Stimulated activated CD8-positive, alpha-beta memory T cell treated with anti-CD3 and anti-CD28 coated beads, Interleukin-7, amount 100 ng/mL, for 24 hours (primary cell): ENCODE results near the gene PPOX.

Source experiments
- DNase-seq: peaks from one replicate; pipeline ENCODE4 v3.0.0-alpha.2; 2020; ENCODE audit warnings: low read depth

Gene PPOX

DNA sequence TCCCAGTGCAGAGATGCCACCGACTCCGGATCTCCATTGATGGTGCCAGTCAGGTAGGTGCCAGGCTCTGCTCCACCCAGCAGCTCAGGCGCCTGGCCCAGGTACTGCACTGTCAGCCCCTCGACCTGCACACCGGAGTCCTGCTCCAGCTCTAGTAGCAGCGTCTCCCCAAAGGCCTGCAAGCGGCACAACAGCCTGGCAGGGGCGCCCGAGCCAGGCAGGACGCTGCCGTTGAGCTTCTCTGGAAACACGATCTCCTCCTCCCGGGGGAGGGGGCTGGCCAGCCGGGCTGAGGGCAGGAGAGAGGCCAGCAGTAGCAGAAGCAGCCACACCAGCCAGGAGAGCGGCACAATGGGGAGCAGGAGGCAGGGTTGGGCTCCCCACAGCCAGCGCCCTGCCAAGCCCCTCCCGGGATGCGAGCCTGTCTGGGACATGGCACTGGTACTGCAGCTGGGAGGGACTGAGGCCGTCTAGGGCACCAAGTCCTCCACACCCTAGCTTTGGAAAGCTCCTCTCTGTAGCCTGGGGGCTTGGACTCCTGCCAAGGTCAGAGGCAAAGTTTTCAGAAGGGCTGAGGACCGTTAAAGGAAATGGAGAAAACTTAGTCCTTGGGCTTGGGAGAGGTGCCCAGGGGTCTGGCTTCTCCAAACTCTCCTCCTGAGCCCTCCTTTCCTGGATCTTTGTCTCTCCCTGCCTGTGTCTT is 32.1 kb downstream of the PPOX start:
- DNase-seq = no peak

DNA sequence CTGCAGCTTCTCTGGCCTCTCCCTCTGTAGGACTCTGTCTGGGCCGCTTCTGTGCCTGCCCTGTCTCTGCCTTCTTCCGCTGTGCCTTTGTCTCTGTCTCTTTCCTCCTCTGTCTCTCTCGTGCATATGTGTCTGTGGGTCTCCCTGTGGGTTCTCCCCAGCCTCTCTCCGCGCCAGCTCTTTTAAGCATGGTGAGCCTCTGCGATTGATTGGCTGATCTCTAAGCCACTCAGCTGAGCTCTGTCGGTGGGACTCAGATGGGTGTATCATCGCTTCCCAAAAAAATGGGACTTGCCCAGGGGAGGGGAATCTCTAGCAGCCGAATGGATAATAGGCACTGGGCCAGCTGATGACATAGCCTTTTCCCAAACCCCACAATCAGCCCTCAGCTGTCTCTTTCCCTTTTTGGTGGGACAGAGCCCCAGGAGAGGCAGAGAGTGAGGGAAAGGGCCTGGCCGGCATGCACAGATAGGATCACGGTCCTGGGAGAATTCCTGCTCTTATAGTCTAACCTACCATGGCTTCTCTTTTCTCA is 32.7 kb downstream of the PPOX start, which contains the start of gene ADAMTS4:
ADAMTS4 (minus strand) TSS at position 158 of the 535 bp plus-strand sequence. CDS start 427 bp downstream, outside the sequence.
- no peak for DNase-seq

DNA sequence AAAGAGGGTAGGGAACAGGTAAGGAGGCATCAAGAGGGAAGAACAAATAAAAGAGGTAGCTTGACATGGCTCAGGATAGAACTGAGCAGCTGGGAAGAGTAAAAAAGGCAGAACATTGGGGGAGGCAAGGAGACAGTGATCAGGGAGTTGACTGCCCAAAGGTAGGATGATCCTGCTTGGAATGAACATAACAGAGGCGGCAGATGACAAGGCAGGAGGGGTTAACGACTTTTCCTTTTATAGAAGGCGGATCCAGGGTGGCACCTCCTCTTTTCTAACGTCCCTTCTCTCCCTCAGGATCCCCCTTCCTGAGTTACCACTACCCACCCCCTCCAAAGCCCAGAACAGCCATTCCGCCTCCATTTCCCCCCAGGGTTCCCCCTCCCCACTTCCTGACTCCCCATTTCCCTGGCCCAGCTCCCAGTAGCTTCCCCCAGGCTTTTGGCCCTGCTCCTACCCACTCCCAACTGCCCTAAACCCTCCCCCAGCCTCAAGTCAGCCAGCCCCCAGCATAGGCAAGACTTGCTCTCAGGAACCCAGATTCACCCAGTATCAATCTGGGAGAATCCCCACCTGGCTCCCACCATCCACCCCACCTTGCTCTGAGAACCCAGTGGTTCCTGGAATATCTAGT is 33.4 kb downstream of the PPOX start:
- no peak for DNase-seq

DNA sequence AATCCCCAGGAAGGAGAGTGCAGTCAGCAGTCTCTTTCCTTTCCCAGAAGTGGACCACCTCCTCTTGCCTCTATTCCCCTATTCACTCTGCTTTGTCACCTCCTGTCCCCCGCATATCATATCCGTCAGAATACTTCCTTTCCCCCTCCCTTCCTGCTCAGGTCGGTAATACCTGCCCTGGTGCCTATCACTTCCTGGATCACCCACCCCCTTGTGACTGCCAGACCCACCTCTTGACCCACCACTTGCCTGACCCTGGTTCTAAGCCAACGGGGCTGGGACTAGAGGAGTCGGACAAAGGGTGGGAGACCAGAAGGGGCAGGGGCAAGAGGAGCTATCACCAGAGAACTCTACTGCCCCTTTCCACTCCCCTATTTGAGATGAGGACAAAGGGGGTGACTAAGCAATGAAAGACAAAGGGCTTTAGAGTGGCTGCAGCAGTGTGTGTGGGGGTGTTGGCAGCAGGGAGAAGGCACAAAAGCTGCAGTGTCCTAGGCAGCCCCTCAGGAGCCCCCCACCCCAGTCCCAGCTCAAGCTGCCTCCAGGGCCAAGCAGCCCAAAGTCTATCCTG is 34.3 kb downstream of the PPOX start:
- no peak for DNase-seq

- no peak for DNase-seq
Measured at GRCh38 chr1:161200992-161201835, 35.0 kb downstream of the PPOX start.

GRCh38 chr1:161201836-161202712 is 35.8 kb downstream of the PPOX start, which contains the start of gene NDUFS2:
NDUFS2 (plus strand) TSS chr1:161202367; CDS start chr1:161202386, 19 bp downstream.
- peak; percentile 90 for DNase-seq

DNA sequence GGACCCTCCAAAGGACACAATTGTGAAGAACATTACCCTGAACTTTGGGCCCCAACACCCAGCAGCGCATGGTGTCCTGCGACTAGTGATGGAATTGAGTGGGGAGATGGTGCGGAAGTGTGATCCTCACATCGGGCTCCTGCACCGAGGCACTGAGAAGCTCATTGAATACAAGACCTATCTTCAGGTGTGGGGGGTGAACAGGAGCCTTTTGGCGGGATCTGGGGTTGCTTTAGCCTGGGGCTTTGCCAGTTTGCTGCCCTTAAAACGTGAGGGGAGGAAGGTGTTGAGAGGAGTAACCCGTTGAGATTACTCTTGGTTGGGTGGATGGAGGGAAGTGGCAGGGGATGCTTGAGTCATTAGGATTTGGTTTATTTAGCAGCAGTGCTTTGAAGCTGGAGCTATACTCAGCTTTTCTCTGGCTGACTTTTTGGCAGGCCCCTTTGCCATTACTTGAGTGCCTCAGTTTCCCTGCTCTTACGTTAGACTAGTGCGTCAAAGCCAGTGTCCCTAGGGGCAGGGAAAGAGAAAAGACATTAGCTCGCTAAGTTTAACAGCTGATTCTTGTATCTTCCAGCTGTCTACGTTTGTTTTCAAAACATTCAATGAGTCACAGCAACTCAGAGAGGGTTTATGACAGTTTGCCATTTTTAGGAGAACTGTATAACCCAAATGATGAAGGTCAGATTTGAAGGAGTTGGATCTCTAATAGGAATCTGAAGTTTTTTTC is 40.4 kb downstream of the PPOX start:
- DNase-seq = no peak

GRCh38 chr1:161207173-161207572 is 40.9 kb downstream of the PPOX start:
- DNase-seq = no peak

GRCh38 chr1:161209790-161210409 is 43.7 kb downstream of the PPOX start:
- DNase-seq = no peak

GRCh38 chr1:161214369-161214768 is 48.1 kb downstream of the PPOX start:
- no peak for DNase-seq

- DNase-seq = no peak
Measured at GRCh38 chr1:161215076-161215475, 48.9 kb downstream of the PPOX start, which contains the start of gene FCER1G. FCER1G (plus strand) TSS chr1:161215295; CDS start chr1:161215322, 27 bp downstream.

DNA sequence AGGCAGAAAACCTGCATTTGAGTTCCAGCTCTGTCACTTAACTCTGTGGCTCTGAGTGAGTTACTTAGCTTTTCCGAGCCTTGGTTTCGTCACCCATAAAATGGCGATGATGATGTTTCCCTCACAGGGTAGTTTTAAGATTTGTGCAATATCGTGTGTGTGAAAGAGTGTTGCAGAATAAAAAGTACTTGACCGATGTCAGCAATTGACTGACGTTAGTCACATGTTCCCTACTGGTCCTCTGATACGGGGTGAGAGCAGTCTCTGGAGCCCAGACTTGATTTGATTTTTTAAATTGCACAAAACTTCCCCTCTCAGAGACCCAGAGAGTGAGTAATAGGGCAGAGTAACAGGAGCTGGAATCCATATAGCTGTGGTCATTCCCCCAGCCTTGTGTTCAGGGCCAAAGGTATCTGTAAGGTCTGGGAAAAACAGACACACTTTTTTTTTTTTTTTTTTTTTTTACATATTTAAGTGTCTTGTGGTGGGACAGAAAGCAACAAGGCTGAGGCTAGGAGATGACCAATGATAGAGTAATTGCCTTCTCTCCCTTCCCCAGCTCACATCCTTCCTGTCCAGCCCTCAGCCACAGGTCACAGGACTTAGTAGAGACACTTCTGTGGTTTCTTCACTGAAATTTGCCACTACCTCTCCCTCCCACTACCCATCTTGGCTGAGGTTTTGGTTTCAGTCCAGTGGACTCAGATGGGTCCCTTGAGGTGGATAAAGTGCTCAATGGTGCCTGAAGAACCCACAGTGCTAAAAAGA is 50.9 kb downstream of the PPOX start:
- no peak for DNase-seq

DNA sequence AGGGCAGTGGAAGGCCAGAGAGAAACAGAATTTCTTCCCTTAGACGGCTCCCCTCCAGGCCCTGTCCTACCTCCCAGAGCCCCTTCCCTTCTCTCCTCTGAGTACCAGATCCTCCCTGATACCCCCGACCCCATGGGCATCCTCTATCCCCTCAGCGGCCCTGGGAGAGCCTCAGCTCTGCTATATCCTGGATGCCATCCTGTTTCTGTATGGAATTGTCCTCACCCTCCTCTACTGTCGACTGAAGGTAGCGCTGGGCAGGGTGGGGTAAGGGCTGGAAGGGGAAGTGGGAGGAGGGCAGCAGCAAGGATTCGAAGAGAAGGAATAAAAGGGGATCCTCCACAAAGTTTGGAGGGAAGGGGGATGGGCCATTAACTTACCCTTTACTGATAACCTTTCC is 51.6 kb downstream of the PPOX start:
- DNase-seq = no peak

- DNase-seq = no peak
Measured at GRCh38 chr1:161218301-161219077, 52.3 kb downstream of the PPOX start.

DNA sequence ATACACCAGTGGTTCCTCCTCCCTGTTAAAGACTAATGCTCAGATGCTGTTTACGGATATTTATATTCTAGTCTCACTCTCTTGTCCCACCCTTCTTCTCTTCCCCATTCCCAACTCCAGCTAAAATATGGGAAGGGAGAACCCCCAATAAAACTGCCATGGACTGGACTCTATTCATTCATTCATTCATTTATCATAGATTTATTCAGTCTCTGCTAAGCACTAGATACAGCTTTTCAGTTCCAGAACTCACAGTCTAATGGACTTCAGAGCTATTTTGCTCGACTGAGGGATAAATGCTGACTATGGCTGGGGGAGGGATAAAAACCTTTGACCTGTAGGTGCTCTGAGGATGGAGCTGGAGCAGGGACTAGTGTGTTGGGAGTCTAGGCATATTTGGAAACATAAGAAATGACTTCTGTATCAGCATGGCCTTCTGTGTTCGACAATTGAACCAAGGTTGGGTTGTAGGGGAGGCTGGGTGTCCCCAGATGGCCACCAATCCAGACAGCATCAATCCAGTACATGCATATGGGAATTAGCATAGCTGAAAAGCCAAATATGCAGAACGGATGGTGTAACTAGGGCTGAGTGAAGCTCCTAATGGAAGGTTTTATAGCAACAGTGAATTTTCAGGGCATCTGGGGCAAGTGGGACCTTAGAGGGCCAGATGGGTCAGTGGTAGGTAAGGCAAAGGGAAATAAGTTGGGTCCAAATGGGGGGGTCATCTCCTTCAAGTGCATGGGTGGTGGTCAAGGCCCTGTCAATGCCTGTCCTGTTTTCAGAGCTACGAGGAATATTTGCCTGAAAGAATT is 53.1 kb downstream of the PPOX start:
- no peak for DNase-seq

DNA sequence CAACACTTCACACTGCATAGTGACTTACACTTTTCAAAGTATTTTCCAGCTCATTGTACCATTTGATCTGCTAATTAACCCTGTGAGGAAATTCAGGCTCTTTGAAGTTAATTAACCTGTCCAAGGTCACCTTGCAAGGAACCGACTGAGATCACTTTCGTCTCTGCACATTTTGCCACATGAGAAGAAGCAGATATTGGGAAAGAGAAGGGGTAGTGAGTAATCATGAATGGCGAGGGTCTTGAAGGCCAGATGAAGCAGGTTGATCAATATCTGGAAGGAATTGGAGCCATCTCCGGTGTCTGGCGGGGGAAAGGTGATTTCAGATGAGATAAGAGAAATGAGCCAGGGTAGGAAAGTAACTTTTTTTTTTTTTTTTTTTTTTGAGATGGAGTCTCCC is 53.8 kb downstream of the PPOX start:
- DNase-seq = no peak
